Measurements from ENCODE around the gene TOM1L2.

GRCh38 chr17:17824119-17824782 is 147.9 kb downstream of the TOM1L2 start:
- peak in 1 of 6 experiments; percentile 1 for TF ChIP-seq CTCF (IDR thresholded peaks at IDR 0.05)
- TF ChIP-seq POLR2A (IDR thresholded peaks at IDR 0.05): no peak
